Large intestine (tissue), 3 donors: ENCODE data around the gene GOSR1. TPM values are rescaled to one million over a fixed set of nuclear protein-coding genes. Genes with fewer than 3 reads are reported as not detected.
A peak's percentile ranks its signal among the peaks of the same experiment; 100 is the strongest.
"Not testable (repeated sequence)": the region's sequence is repeated elsewhere in the genome, so short reads cannot be mapped to it uniquely, and the experiment has no call there.

Source experiments
- DNase-seq, 2 donors: peaks; one replicate each; pipeline versions ENCODE4 v3.0.0 to v3.0.0-alpha.2; 2013
- H3K27ac ChIP-seq: one replicate; pipeline ENCODE4 v1.5.1; 2013; ENCODE audit warnings: low read length
- H3K27me3 ChIP-seq: 2 replicates; pipeline ENCODE4 v1.6.1; 2013; ENCODE audit warnings: low read length; ENCODE audit not compliant: control insufficient read depth, insufficient read depth
- H3K36me3 ChIP-seq: 2 replicates; pipeline ENCODE4 v1.6.1; 2013; ENCODE audit warnings: low read length; ENCODE audit not compliant: control insufficient read depth, insufficient read depth
- H3K4me1 ChIP-seq: one replicate; pipeline ENCODE4 v1.6.1; 2013; ENCODE audit warnings: low read length; ENCODE audit not compliant: control insufficient read depth, insufficient read depth
- H3K4me3 ChIP-seq: one replicate; pipeline ENCODE4 v1.5.1; 2013; ENCODE audit warnings: low read length
- H3K9me3 ChIP-seq: one replicate; pipeline ENCODE4 v1.6.1; 2013; ENCODE audit warnings: mild to moderate bottlenecking, low read depth, low read length, moderate library complexity; ENCODE audit not compliant: control insufficient read depth
- WGBS: methylation state at CpG from one replicate; pipeline ENCODE4 v1.1.5; 2013; ENCODE audit warnings: low lambda C conversion rate; ENCODE audit not compliant: insufficient coverage; 5-methylcytosine and 5-hydroxymethylcytosine counted together
- polyA plus RNA-seq: library from polyadenylated mRNA; unstranded; fragments of 120-200 nt; gene quantifications from one replicate; pipeline ENCODE4 v1.2.1, GENCODE V29; 2013

The GOSR1 gene
- polyA plus RNA-seq, 1 donor: 44.1 TPM

- no peak overlapping the region for H3K4me3 ChIP-seq
- H3K9me3 ChIP-seq: peaks cover 8% of the 10 kb centered on the region
- no peak overlapping the region for H3K27ac ChIP-seq
- peaks cover 37% of the 10 kb centered on the region for H3K36me3 ChIP-seq
- no peak for DNase-seq
- H3K27me3 ChIP-seq: no peaks in the 10 kb centered on the region
- no peaks in the 10 kb centered on the region for H3K4me1 ChIP-seq
- 100% methylated on average over 2 of the region's 7 CpGs for WGBS
Measured at GRCh38 chr17:30521766-30522165, 44.6 kb downstream of the GOSR1 start.

DNA sequence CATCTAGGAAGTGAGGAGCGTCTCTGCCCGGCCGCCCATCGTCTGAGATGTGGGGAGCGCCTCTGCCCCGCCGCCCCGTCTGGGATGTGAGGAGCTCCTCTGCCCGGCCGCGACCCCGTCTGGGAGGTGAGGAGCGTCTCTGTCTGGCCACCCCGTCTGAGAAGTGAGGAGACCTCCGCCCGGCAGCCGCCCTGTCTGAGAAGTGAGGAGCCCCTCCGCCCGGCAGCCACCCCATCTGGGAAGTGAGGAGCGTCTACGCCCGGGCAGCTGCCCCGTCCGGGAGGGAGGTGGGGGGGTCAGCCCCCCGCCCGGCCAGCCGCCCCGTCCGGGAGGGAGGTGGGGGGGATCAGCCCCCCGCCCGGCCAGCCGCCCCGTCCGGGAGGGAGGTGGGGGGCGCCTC, 46.0 kb downstream of the GOSR1 start:
- H3K27me3 ChIP-seq, DNase-seq, H3K4me3 ChIP-seq, H3K27ac ChIP-seq, H3K9me3 ChIP-seq, H3K4me1 ChIP-seq: not testable (repeated sequence)
- peaks cover 34% of the 10 kb centered on the region for H3K36me3 ChIP-seq
- WGBS: no CpG with 5 or more reads among the region's 35 CpGs

GRCh38 chr17:30524847-30525246, 47.6 kb downstream of the GOSR1 start:
- H3K4me3 ChIP-seq: no peak overlapping the region
- no peak overlapping the region for H3K27ac ChIP-seq
- DNase-seq: peak in 1 of 2 donors; percentile 15
- H3K4me1 ChIP-seq: no peaks in the 10 kb centered on the region
- no peaks in the 10 kb centered on the region for H3K27me3 ChIP-seq
- peaks cover 27% of the 10 kb centered on the region for H3K36me3 ChIP-seq
- H3K9me3 ChIP-seq: peaks cover 8% of the 10 kb centered on the region
- WGBS: 40% methylated on average over 1 of the region's 3 CpGs

GRCh38 chr17:30526401-30526800, 49.2 kb downstream of the GOSR1 start:
- H3K9me3 ChIP-seq: peaks cover 8% of the 10 kb centered on the region
- WGBS: no CpG with 5 or more reads among the region's 2 CpGs
- no peak overlapping the region for H3K27ac ChIP-seq
- H3K4me1 ChIP-seq: no peaks in the 10 kb centered on the region
- peaks cover 16% of the 10 kb centered on the region for H3K36me3 ChIP-seq
- no peaks in the 10 kb centered on the region for H3K27me3 ChIP-seq
- no peak overlapping the region for H3K4me3 ChIP-seq
- no peak for DNase-seq

- not testable (repeated sequence) for H3K4me3 ChIP-seq, H3K27ac ChIP-seq, DNase-seq, H3K9me3 ChIP-seq, H3K4me1 ChIP-seq, H3K27me3 ChIP-seq, H3K36me3 ChIP-seq
- 100% methylated on average over 2 of the region's 5 CpGs for WGBS
Measured at GRCh38 chr17:30528701-30529100, 51.5 kb downstream of the GOSR1 start.

DNA sequence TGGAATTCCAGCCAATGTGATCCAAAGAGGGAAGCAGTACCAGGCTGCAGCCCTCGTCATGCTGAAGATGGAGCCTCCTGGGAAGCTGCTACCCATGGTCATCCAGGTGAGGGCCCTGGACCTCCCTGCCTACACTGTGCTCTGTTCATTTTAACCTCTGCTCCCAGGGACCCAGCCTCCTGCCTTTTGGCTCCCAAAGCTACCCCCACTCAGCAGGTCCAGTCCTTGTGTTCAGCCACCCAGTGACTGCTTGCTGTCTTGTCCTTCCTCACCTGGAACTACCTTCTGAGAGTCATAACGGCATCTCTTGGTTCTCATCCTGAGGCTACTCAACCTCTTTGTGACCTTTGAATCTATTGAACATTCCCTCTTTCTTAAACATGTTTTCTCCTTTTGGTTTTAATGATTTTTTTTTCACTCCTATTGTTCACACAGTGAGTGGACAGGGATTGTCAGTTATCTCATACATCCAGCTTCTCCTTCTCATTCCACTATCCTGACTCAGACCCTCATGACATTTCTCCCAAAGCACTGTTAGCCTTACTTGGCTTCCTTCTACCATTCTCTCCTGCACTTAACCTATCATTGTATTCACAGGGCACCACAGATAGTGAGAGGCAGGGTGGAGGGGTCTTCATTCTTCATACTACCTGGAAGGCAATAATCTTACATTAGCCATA, 53.3 kb downstream of the GOSR1 start:
- no peaks in the 10 kb centered on the region for H3K9me3 ChIP-seq
- no peak for DNase-seq
- WGBS: 100% methylated on average over 1 of the region's 2 CpGs
- H3K27me3 ChIP-seq: no peaks in the 10 kb centered on the region
- H3K36me3 ChIP-seq: no peaks in the 10 kb centered on the region
- no peaks in the 10 kb centered on the region for H3K4me1 ChIP-seq
- H3K4me3 ChIP-seq: no peak overlapping the region
- no peak overlapping the region for H3K27ac ChIP-seq

DNA sequence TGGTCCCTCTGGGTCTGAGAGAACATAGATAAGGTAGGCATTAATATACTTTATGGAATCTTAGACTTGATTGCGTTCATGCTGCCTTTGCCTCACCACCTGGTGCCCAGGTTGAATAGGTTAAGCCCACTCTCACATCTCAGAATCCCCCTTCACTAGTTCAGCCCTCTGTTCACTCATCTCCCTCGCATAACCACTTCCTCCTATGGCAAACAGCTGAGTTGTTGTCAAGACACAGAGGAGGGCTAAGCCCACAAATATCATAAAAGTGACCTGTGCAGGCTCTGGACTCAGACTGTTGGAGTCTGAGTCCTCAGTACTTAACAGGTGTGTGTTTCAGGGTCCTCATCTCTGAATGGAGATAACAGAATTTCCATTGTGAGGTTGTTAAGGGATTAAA, 55.7 kb downstream of the GOSR1 start:
- no peaks in the 10 kb centered on the region for H3K36me3 ChIP-seq
- WGBS: no CpG with 5 or more reads among the region's 2 CpGs
- H3K4me1 ChIP-seq: no peaks in the 10 kb centered on the region
- no peak overlapping the region for H3K4me3 ChIP-seq
- H3K27ac ChIP-seq: no peak overlapping the region
- H3K9me3 ChIP-seq: no peaks in the 10 kb centered on the region
- DNase-seq: no peak
- H3K27me3 ChIP-seq: no peaks in the 10 kb centered on the region

DNA sequence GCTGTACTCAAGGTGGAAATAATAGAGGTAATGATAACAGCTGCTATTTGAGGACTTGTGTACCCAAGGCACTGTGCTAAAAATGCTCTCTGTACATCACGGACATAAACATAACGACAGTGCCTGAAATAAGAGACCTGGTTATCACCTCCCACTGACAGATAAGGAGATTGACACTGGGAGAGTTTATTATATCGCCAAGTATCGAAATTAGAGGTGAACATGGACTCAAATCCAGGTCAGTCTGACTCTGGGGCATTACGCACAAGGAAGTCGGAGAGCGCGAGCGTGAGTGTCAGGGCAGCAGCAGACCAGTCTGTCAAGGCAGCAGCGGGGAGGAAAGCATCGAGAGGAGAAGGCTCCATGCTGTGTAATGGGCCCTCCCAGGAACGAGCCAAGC, 57.1 kb downstream of the GOSR1 start:
- DNase-seq: no peak
- Histone ChIP-seq H3K27ac (no peak overlapping the region), H3K36me3 (no peaks in the 10 kb centered on the region), H3K27me3 (no peaks in the 10 kb centered on the region), H3K4me1 (no peaks in the 10 kb centered on the region), H3K4me3 (no peak overlapping the region), H3K9me3 (no peaks in the 10 kb centered on the region)
- no CpG with 5 or more reads among the region's 12 CpGs for WGBS

GRCh38 chr17:30534938-30535921, 58.0 kb downstream of the GOSR1 start:
- no CpG with 5 or more reads among the region's 12 CpGs for WGBS
- DNase-seq: no peak
- no peak overlapping the region for H3K27ac ChIP-seq
- no peaks in the 10 kb centered on the region for H3K36me3 ChIP-seq
- H3K4me3 ChIP-seq: no peak overlapping the region
- no peaks in the 10 kb centered on the region for H3K27me3 ChIP-seq
- no peaks in the 10 kb centered on the region for H3K9me3 ChIP-seq
- H3K4me1 ChIP-seq: no peaks in the 10 kb centered on the region

DNA sequence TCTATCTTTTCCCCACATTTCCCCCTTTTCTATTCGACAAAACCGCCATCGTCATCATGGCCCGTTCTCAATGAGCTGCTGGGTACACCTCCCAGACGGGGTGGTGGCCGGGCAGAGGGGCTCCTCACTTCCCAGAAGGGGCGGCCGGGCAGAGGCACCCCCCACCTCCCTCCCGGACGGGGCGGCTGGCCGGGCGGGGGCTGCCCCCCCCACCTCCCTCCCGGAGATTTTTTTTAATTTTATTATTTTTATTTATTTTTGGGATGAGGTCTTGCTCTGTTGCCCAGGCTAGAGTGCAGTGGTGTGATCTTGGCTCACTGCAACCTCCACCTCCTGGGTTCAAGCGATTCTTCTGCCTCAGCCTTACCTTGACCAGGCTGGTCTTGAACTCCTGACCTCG, 59.6 kb downstream of the GOSR1 start:
- H3K27me3 ChIP-seq, H3K4me1 ChIP-seq, H3K36me3 ChIP-seq, DNase-seq, H3K4me3 ChIP-seq, H3K9me3 ChIP-seq, H3K27ac ChIP-seq: not testable (repeated sequence)
- no CpG with 5 or more reads among the region's 16 CpGs for WGBS
